GM12872 (cell line): Measurements from ENCODE around the gene CACNA2D3.

Experiments used
- CTCF ChIP-seq: IDR thresholded peaks from 3 replicates; pipeline ENCODE4 v1.5.1; 2011; ENCODE audit warnings: low read depth, mild to moderate bottlenecking, low read length, moderate library complexity; ENCODE audit not compliant: insufficient read depth

The CACNA2D3 gene

DNA sequence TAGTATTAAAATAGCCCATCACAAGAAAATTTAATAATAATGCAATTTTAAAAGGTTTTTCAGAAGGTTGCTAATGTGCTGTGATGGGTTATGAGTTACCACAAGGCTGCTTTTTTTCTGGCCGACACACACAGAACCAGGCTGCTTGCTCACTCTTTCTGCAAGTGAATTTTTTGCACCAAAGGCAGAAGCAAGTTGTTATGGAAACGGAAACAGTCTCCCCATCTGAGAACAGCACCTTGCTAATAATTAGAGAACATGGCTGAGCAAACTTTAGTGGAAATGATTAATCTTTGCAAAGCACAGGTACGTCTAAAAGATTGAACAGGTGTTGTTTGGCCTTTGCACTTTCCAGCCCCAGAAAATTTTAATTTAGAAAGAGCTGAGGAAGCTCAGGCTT, 51.0 kb downstream of the CACNA2D3 start:
- no peak for TF ChIP-seq CTCF

DNA sequence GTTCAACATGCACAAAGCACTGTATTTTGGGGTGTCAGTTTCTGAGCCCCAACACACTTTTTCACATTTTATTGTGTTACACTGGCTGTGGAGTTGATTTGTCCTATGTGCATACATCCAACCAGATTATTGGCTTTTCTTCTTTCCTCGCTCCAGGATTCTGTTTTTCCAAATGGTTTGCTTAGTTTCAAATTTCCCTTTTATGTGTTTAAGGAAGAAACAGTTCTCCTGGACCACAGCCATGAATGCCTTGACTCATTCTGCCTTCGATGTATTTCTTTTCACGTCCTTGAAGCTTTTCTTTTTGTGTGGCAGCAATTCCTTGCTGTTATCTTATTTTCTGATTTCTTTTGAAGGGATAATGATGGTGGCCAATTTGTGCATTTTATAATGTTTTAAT, 53.8 kb downstream of the CACNA2D3 start:
- no peak for TF ChIP-seq CTCF

- TF ChIP-seq CTCF = no peak
These were observed 55.5 kb downstream of the CACNA2D3 start for GRCh38 chr3:54177816-54178215.

DNA sequence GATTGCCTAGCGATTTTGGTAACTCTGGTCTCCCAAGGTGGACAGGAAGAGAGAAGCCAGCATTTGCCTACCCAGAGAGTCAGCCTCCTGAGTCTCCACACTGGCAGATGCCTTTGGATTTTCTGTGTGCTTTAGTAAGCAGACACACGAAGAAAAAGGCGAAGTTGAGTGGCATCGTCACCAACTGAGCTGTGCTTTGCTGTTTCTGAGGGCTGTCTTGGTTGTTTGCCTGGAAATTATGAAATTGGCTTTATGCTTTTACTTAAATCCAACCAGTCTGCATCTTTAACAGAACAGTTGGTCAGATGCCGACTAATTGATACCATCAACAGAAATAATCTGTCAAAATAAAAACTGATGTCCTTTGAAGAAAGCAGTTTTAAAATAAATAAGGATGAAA, 56.0 kb downstream of the CACNA2D3 start:
- TF ChIP-seq CTCF = no peak

DNA sequence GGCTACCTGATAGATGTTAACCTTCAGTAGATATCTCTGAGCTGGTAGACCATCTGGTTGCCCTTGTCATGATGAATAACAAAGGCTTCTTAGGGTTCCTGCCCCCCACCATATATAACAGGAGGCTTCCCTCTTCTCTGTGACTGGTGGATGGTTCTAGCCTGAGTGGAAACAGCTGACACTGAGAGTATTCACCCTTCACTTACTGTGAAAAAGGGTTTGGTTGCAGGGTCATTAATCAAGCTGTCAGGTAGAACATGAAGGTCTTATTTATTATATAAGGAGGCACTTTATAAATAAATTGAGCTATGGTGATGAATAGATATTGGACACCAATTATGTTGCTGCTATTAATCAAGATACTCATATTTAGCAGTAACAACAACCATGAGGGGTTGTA, 58.6 kb downstream of the CACNA2D3 start:
- no peak for TF ChIP-seq CTCF

DNA sequence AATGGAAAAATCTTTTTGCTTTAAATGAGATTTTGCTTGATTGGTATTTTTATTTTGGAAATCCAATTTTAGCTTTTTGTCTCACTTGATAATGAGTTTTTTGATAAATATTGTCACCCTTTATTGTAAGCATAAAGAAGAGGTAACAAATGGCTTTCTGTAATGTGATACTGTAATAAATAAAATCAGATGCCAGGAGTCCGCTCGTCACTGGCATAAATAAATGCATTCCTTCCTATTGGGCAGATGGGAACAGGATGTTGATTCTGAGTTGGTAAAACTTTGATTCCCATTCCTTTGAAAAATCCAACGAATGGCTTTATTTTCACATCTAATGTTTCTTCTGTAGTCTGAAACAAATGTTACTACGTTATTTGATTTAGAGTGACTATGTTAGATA, 59.9 kb downstream of the CACNA2D3 start:
- no peak for TF ChIP-seq CTCF

- TF ChIP-seq CTCF = no peak
These were observed 63.4 kb downstream of the CACNA2D3 start for GRCh38 chr3:54185740-54186139.
